ENCODE results near the gene SIN3A. TPM values are rescaled to one million over a fixed set of nuclear protein-coding genes. Genes with fewer than 3 reads are reported as not detected.

SIN3A gene
- total and polyA plus RNA-seq, 2 of the 8 experiments (the other 6 are each of a cell fraction or from before 2014, with no cell fraction given) = 69.5 to 109 TPM

GRCh38 chr15:75455982-75456531, 4.6 kb upstream of the SIN3A start (continued):
- TF ChIP-seq CHD7 (IDR thresholded peaks at IDR 0.05; ENCODE audit: insufficient replicate concordance, low read length) (no peak), TAF7 (optimal IDR thresholded peaks at IDR 0.05; ENCODE audit: borderline replicate concordance, low read depth, low read length) (no peak), POU5F1 (IDR thresholded peaks at IDR 0.05; ENCODE audit: low read depth, low read length) (no peak), SAP30 (IDR thresholded peaks at IDR 0.05; ENCODE audit: insufficient read depth, insufficient replicate concordance, low read length) (peak; percentile 45), CHD2 (IDR thresholded peaks at IDR 0.05; ENCODE audit: low read length) (no peak), ATF2 (IDR thresholded peaks at IDR 0.05; ENCODE audit: low read length) (peak; percentile 50; the same call in 1 of the 2 replicates), POLR2A (IDR thresholded peaks at IDR 0.05; ENCODE audit: control extremely low read depth in 1 of 2, low read depth in 2 of 2, low read length in 2 of 2) (peak; percentile 52 to 56; a peak in 2 of 3 replicates)

Data from H1 (cell line).